ENCODE results near the gene CCNG1.
A peak's percentile ranks its signal among the peaks of the same experiment; 100 is the strongest.
"Not testable (repeated sequence)": the region's sequence is repeated elsewhere in the genome, so short reads cannot be mapped to it uniquely, and the experiment has no call there.

The CCNG1 gene

GRCh38 chr5:163437309-163438182 is at the start of gene CCNG1:
Gene CCNG1 (plus strand): TSS chr5:163437595. CDS start chr5:163439257, 1,662 bp downstream.
- peak; percentile 81 for DNase-seq (ENCODE audit: low read depth)

- DNase-seq (ENCODE audit: low read depth): no peak
These were observed 41.6 kb upstream of the CCNG1 start for GRCh38 chr5:163395792-163396191.

- not testable (repeated sequence) for DNase-seq (ENCODE audit: low read depth)
These were observed 40.5 kb upstream of the CCNG1 start for GRCh38 chr5:163396818-163397340.

- DNase-seq (ENCODE audit: low read depth): no peak
These were observed 40.0 kb upstream of the CCNG1 start for GRCh38 chr5:163397354-163397753.

- DNase-seq (ENCODE audit: low read depth): no peak
These were observed 37.5 kb upstream of the CCNG1 start for GRCh38 chr5:163399923-163400322.

GRCh38 chr5:163401271-163401670 is 36.1 kb upstream of the CCNG1 start:
- DNase-seq (ENCODE audit: low read depth): no peak

- DNase-seq (ENCODE audit: low read depth): no peak
These were observed 35.4 kb upstream of the CCNG1 start for GRCh38 chr5:163402007-163402406.

GRCh38 chr5:163404364-163405173 is 32.8 kb upstream of the CCNG1 start:
- no peak for DNase-seq (ENCODE audit: low read depth)

- no peak for DNase-seq (ENCODE audit: low read depth)
These were observed 30.2 kb upstream of the CCNG1 start for GRCh38 chr5:163407034-163407655.

- peak; percentile 37 for DNase-seq (ENCODE audit: low read depth)
These were observed 29.0 kb upstream of the CCNG1 start for GRCh38 chr5:163408311-163408923.

GRCh38 chr5:163409384-163409783 is 28.0 kb upstream of the CCNG1 start:
- no peak for DNase-seq (ENCODE audit: low read depth)

- DNase-seq (ENCODE audit: low read depth): no peak
These were observed 26.9 kb upstream of the CCNG1 start for GRCh38 chr5:163410505-163410904.

GRCh38 chr5:163415673-163416072 is 21.7 kb upstream of the CCNG1 start:
- DNase-seq (ENCODE audit: low read depth): not testable (repeated sequence)

- no peak for DNase-seq (ENCODE audit: low read depth)
These were observed 12.6 kb upstream of the CCNG1 start for GRCh38 chr5:163424836-163425235.

GRCh38 chr5:163426128-163426527 is 11.3 kb upstream of the CCNG1 start:
- DNase-seq (ENCODE audit: low read depth): not testable (repeated sequence)

- DNase-seq (ENCODE audit: low read depth): no peak
These were observed 4.9 kb upstream of the CCNG1 start for GRCh38 chr5:163432544-163432943.

GRCh38 chr5:163433271-163433670 is 4.1 kb upstream of the CCNG1 start:
- no peak for DNase-seq (ENCODE audit: low read depth)

GRCh38 chr5:163434401-163434866 is 3.0 kb upstream of the CCNG1 start:
- DNase-seq (ENCODE audit: low read depth): no peak

GRCh38 chr5:163436515-163436914 is 880 bp upstream of the CCNG1 start:
- DNase-seq (ENCODE audit: low read depth): no peak

- DNase-seq (ENCODE audit: low read depth): no peak
These were observed 435 bp upstream of the CCNG1 start for GRCh38 chr5:163437011-163437308.

- DNase-seq (ENCODE audit: low read depth): no peak
These were observed 1.7 kb downstream of the CCNG1 start for GRCh38 chr5:163439092-163439425.

- no peak for DNase-seq (ENCODE audit: low read depth)
These were observed 3.6 kb downstream of the CCNG1 start for GRCh38 chr5:163440954-163441353.
